Measurements from ENCODE around the gene JCAD.

DNA sequence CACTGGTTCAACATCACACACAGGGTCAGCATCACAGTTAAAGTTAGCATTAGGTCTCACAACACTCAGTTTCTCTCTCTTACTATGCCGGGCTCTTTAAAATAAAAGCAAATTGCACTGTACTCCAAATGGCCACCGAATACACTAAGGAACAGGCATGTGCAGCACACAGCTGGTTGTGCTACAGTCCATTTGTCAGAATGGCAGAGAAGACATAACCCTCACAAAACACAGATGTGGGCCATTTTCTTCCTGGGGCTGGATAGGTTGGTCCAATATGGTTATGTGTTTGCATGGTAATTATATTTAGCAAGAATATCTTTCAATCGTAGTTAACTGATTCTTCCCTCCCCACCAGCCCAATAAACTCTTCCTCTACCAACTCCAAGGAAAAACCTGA, 9.0 kb downstream of the JCAD start:
- TF ChIP-seq, protein P1, sequence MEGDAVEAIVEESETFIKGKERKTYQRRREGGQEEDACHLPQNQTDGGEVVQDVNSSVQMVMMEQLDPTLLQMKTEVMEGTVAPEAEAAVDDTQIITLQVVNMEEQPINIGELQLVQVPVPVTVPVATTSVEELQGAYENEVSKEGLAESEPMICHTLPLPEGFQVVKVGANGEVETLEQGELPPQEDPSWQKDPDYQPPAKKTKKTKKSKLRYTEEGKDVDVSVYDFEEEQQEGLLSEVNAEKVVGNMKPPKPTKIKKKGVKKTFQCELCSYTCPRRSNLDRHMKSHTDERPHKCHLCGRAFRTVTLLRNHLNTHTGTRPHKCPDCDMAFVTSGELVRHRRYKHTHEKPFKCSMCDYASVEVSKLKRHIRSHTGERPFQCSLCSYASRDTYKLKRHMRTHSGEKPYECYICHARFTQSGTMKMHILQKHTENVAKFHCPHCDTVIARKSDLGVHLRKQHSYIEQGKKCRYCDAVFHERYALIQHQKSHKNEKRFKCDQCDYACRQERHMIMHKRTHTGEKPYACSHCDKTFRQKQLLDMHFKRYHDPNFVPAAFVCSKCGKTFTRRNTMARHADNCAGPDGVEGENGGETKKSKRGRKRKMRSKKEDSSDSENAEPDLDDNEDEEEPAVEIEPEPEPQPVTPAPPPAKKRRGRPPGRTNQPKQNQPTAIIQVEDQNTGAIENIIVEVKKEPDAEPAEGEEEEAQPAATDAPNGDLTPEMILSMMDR (conservative IDR thresholded peaks at IDR 0.05; ENCODE audit: low read depth in 2 of 2), result no peak
- TF ChIP-seq EZH2phosphoT487 (IDR thresholded peaks at IDR 0.05; ENCODE audit: unreplicated experiment) (no peak), CREB1 (CRISPR knock-in tag; IDR thresholded peaks at IDR 0.05; ENCODE audit: low read depth) (no peak), POLR2AphosphoS5 (IDR thresholded peaks at IDR 0.05; ENCODE audit: low read depth) (no peak), EZH2 (IDR thresholded peaks at IDR 0.05; ENCODE audit: low read depth, unreplicated experiment) (no peak), STAT1 (IDR thresholded peaks at IDR 0.05; ENCODE audit: unreplicated experiment) (no peak), NANOG (IDR thresholded peaks at IDR 0.05; ENCODE audit: borderline replicate concordance) (no peak), JUNB (IDR thresholded peaks at IDR 0.05; ENCODE audit: unreplicated experiment) (no peak), ZNF331 (CRISPR knock-in tag; IDR thresholded peaks at IDR 0.05; ENCODE audit: low read depth) (no peak)
- TF ChIP-seq, protein P2, sequence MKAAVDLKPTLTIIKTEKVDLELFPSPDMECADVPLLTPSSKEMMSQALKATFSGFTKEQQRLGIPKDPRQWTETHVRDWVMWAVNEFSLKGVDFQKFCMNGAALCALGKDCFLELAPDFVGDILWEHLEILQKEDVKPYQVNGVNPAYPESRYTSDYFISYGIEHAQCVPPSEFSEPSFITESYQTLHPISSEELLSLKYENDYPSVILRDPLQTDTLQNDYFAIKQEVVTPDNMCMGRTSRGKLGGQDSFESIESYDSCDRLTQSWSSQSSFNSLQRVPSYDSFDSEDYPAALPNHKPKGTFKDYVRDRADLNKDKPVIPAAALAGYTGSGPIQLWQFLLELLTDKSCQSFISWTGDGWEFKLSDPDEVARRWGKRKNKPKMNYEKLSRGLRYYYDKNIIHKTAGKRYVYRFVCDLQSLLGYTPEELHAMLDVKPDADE (IDR thresholded peaks at IDR 0.05), result no peak
- TF ChIP-seq, protein P3, sequence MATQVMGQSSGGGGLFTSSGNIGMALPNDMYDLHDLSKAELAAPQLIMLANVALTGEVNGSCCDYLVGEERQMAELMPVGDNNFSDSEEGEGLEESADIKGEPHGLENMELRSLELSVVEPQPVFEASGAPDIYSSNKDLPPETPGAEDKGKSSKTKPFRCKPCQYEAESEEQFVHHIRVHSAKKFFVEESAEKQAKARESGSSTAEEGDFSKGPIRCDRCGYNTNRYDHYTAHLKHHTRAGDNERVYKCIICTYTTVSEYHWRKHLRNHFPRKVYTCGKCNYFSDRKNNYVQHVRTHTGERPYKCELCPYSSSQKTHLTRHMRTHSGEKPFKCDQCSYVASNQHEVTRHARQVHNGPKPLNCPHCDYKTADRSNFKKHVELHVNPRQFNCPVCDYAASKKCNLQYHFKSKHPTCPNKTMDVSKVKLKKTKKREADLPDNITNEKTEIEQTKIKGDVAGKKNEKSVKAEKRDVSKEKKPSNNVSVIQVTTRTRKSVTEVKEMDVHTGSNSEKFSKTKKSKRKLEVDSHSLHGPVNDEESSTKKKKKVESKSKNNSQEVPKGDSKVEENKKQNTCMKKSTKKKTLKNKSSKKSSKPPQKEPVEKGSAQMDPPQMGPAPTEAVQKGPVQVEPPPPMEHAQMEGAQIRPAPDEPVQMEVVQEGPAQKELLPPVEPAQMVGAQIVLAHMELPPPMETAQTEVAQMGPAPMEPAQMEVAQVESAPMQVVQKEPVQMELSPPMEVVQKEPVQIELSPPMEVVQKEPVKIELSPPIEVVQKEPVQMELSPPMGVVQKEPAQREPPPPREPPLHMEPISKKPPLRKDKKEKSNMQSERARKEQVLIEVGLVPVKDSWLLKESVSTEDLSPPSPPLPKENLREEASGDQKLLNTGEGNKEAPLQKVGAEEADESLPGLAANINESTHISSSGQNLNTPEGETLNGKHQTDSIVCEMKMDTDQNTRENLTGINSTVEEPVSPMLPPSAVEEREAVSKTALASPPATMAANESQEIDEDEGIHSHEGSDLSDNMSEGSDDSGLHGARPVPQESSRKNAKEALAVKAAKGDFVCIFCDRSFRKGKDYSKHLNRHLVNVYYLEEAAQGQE (IDR thresholded peaks at IDR 0.05; ENCODE audit: unreplicated experiment), result no peak
- TF ChIP-seq, protein P4, sequence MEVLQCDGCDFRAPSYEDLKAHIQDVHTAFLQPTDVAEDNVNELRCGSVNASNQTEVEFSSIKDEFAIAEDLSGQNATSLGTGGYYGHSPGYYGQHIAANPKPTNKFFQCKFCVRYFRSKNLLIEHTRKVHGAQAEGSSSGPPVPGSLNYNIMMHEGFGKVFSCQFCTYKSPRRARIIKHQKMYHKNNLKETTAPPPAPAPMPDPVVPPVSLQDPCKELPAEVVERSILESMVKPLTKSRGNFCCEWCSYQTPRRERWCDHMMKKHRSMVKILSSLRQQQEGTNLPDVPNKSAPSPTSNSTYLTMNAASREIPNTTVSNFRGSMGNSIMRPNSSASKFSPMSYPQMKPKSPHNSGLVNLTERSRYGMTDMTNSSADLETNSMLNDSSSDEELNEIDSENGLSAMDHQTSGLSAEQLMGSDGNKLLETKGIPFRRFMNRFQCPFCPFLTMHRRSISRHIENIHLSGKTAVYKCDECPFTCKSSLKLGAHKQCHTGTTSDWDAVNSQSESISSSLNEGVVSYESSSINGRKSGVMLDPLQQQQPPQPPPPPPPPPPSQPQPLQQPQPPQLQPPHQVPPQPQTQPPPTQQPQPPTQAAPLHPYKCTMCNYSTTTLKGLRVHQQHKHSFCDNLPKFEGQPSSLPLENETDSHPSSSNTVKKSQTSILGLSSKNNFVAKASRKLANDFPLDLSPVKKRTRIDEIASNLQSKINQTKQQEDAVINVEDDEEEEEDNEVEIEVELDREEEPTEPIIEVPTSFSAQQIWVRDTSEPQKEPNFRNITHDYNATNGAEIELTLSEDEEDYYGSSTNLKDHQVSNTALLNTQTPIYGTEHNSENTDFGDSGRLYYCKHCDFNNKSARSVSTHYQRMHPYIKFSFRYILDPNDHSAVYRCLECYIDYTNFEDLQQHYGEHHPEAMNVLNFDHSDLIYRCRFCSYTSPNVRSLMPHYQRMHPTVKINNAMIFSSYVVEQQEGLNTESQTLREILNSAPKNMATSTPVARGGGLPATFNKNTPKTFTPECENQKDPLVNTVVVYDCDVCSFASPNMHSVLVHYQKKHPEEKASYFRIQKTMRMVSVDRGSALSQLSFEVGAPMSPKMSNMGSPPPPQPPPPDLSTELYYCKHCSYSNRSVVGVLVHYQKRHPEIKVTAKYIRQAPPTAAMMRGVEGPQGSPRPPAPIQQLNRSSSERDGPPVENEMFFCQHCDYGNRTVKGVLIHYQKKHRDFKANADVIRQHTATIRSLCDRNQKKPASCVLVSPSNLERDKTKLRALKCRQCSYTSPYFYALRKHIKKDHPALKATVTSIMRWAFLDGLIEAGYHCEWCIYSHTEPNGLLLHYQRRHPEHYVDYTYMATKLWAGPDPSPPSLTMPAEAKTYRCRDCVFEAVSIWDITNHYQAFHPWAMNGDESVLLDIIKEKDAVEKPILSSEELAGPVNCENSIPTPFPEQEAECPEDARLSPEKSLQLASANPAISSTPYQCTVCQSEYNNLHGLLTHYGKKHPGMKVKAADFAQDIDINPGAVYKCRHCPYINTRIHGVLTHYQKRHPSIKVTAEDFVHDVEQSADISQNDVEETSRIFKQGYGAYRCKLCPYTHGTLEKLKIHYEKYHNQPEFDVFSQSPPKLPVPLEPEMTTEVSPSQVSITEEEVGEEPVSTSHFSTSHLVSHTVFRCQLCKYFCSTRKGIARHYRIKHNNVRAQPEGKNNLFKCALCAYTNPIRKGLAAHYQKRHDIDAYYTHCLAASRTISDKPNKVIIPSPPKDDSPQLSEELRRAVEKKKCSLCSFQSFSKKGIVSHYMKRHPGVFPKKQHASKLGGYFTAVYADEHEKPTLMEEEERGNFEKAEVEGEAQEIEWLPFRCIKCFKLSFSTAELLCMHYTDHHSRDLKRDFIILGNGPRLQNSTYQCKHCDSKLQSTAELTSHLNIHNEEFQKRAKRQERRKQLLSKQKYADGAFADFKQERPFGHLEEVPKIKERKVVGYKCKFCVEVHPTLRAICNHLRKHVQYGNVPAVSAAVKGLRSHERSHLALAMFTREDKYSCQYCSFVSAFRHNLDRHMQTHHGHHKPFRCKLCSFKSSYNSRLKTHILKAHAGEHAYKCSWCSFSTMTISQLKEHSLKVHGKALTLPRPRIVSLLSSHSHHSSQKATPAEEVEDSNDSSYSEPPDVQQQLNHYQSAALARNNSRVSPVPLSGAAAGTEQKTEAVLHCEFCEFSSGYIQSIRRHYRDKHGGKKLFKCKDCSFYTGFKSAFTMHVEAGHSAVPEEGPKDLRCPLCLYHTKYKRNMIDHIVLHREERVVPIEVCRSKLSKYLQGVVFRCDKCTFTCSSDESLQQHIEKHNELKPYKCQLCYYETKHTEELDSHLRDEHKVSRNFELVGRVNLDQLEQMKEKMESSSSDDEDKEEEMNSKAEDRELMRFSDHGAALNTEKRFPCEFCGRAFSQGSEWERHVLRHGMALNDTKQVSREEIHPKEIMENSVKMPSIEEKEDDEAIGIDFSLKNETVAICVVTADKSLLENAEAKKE (CRISPR knock-in tag; IDR thresholded peaks at IDR 0.05), result no peak

Data from GM23338 (cell line).